ENCODE data around the gene IGSF22. TPM values are rescaled to one million over a fixed set of nuclear protein-coding genes. Genes with fewer than 3 reads are reported as not detected.
A peak's percentile ranks its signal among the peaks of the same experiment; 100 is the strongest.

IGSF22 gene
- total RNA-seq, 1 donor from 2014 or later, result 1.2 TPM

DNA sequence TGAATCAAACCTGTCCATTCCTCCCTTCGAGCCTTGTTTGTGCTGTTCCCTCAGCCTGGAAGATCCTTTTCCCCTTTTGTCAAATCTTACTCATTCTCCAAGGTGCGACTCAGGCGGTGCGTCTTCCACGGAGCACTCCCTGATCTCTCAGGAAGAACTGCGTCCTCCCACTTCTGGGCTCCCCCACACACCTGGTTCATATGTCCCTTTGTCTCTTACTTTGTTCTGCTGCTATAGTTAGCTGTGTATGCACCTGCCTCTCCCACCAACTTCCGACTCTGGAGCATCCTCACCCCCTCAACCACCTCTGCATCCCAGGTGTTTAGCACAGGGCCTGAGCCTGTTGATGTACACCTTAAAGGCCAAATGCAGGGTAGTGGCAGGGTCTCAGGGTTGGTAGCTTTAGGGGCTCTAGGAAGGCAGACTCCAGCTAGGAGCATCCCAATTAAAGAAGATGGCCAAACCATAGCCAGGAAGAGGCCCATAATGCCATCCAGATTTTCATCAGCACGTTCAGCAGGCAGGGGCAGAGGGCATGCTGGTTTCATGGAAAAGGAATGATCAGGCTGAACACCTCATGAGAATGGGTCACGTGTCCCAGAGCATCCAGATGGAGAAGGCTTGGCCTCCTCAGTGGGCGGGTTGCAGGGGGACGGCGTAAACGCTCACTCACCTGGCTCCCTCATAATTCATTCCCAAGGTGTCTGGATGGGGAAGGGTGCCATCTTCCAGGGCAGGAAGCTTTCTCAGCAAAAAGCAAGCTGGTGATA lies 45.5 kb upstream of the IGSF22 start:
- H3K27ac ChIP-seq, result no peak overlapping the region
- H3K4me1 ChIP-seq, result no peaks in the 10 kb centered on the region
- ATAC-seq (no peak), DNase-seq (no peak)
- no peaks in the 10 kb centered on the region for H3K36me3 ChIP-seq
- H3K27me3 ChIP-seq, result peaks cover 5% of the 10 kb centered on the region
- no peaks in the 10 kb centered on the region for H3K9me3 ChIP-seq
- no peak overlapping the region for H3K4me3 ChIP-seq
- no peak for TF ChIP-seq CTCF (IDR thresholded peaks at IDR 0.05)
- intact Hi-C loops (cut with DNase I), result no loop called here

DNA sequence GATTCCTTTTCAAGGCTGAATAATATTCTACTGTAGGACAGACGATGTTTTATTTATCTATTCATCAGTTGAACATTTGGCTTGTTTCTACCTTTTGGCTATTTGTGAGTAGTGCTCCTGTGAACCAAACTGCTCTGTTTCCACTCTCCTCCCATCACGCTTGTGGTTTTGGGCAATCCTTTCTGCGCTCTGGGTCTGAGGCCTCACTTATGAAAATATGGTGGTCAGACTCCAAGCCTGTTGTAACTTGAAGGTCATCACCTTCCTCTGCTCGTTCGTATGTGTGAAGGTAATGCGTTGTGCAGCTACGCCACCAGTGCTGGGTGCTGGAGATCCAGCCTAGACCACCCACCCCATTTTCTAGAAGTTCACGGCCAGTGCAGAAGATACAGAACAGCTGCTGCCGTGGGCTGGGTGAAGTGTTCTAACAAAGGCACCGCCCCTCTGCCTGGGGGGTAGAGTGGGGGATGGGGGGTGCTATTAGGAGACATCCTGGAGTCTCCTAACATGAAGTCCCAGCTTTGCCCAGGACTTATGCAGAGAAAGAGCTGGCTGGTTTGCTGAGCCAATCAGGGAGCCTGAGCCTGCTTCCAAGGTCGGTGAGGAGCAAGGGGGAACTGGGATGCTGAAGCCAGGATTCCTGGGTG lies 44.6 kb upstream of the IGSF22 start:
- DNase-seq, result no peak
- Histone ChIP-seq H3K9me3 (no peaks in the 10 kb centered on the region), H3K27ac (no peak overlapping the region), H3K36me3 (no peaks in the 10 kb centered on the region), H3K4me1 (no peaks in the 10 kb centered on the region), H3K27me3 (peaks cover 5% of the 10 kb centered on the region), H3K4me3 (no peak overlapping the region)
- TF ChIP-seq CTCF (IDR thresholded peaks at IDR 0.05), result no peak
- ATAC-seq, result no peak
- intact Hi-C loops (cut with DNase I), result no loop called here

DNA sequence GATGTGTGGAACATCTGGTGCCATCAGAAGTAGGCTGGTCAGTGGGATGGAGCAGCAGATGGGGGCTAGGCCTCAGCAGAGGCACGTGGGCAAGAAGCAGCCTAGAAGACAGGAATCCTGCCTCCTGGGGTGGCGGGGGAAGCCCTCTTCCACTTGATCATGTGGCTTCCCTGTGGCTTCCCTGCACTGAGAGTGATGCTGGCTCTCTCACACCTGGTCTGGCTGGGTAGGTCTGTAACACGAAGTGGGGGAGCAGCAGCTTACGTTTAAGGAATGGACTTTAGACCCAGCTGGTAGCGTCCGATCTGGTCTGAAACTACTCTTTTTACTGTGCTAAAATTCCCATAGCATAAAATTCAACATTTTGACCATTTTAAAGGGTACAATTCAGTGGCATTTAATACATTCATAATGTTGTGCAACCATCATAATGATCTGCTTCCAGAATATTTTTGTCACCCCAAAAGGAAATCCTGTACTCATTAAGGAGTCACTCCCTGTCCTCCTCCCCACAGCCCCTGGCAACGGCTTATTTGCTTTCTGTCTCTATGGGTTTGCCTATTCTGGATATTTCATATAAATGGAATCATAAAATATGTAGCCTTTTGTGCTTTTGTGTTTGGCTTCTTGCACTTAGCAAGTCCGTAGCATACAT lies 43.9 kb upstream of the IGSF22 start:
- intact Hi-C loops (cut with DNase I), result no loop called here
- ATAC-seq (no peak), DNase-seq (no peak)
- Histone ChIP-seq H3K4me1 (no peaks in the 10 kb centered on the region), H3K27me3 (peaks cover 5% of the 10 kb centered on the region), H3K9me3 (no peaks in the 10 kb centered on the region), H3K4me3 (no peak overlapping the region), H3K36me3 (no peaks in the 10 kb centered on the region), H3K27ac (no peak overlapping the region)
- no peak for TF ChIP-seq CTCF (IDR thresholded peaks at IDR 0.05)

DNA sequence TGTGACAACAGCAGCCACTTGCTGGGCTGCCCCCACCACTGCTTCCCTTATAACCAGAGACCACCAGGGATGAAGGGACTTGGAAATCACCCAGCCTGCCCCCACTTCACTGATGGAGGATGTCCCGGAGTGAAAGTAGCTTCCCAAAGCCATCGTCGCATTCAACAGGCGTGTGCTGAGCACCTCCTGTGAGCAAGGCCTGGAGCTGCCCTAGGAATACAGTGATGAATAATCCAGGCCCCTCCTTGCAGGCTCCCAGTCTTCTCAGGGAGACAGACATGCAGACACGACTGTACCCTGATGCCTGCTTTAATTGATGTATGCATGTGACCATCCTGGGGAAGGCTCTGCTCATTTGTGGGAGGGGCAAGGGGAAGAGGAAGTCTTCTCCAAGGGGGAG lies 43.0 kb upstream of the IGSF22 start:
- no peak for TF ChIP-seq CTCF (IDR thresholded peaks at IDR 0.05)
- no peaks in the 10 kb centered on the region for H3K9me3 ChIP-seq
- H3K27me3 ChIP-seq, result peaks cover 5% of the 10 kb centered on the region
- no peaks in the 10 kb centered on the region for H3K4me1 ChIP-seq
- intact Hi-C loops (cut with DNase I), result no loop called here
- H3K4me3 ChIP-seq, result no peak overlapping the region
- H3K36me3 ChIP-seq, result no peaks in the 10 kb centered on the region
- H3K27ac ChIP-seq, result no peak overlapping the region
- DNase-seq, result no peak
- ATAC-seq, result no peak

DNA sequence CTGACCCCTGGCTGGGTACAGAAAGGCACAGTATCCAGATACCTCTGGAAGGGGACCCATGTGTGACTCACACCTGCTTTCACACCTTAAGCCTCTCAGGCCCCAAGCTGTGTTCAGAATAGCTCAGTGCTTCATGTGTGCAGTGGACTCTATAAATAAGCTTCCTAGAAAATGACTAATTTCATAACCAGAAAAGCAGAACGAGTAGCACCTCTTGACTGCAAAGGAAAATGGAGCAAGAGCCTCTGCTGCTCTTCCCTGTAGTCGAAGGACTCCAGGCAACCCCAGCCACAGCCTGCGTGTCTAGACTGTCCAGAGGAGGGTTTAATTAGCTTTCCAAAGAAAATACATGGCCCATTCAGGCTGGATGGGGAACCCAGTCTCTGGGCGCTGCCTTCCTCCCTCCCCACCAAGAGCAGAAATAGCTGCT lies 42.5 kb upstream of the IGSF22 start:
- Histone ChIP-seq H3K27ac (no peak overlapping the region), H3K36me3 (no peaks in the 10 kb centered on the region), H3K9me3 (no peaks in the 10 kb centered on the region), H3K4me3 (no peak overlapping the region), H3K27me3 (peaks cover 5% of the 10 kb centered on the region), H3K4me1 (no peaks in the 10 kb centered on the region)
- ATAC-seq (peak; percentile 57), DNase-seq (no peak)
- intact Hi-C loops (cut with DNase I), result no loop called here
- no peak for TF ChIP-seq CTCF (IDR thresholded peaks at IDR 0.05)

Measured in upper lobe of right lung (tissue), 1 donor.